ENCODE results near the gene PCGF2.

GRCh38 chr17:38711792-38712571 lies 36.2 kb downstream of the PCGF2 start:
- TF ChIP-seq EP300 (IDR thresholded peaks at IDR 0.05) (no peak), CTCF (IDR thresholded peaks at IDR 0.05) (no peak), POLR2AphosphoS5 (IDR thresholded peaks at IDR 0.05) (no peak), POLR2A (IDR thresholded peaks at IDR 0.05) (no peak)
